ENCODE data around the gene TRIM54.

DNA sequence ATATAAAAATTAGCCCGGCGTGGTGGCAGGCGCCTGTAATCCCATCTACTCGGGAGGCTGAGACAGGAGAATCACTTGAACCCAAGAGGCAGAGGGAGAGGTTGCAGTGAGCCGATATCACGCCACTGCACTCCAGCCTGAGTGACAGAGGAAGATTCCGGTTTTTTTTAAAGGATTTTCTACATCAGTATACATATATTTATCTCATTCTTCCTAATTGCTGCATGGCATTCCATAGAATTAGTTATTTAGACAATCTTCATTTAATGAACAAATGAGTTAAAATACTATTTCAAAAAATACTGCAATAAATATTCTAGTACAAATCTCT lies 72.3 kb downstream of the TRIM54 start:
- TF ChIP-seq, protein P1, sequence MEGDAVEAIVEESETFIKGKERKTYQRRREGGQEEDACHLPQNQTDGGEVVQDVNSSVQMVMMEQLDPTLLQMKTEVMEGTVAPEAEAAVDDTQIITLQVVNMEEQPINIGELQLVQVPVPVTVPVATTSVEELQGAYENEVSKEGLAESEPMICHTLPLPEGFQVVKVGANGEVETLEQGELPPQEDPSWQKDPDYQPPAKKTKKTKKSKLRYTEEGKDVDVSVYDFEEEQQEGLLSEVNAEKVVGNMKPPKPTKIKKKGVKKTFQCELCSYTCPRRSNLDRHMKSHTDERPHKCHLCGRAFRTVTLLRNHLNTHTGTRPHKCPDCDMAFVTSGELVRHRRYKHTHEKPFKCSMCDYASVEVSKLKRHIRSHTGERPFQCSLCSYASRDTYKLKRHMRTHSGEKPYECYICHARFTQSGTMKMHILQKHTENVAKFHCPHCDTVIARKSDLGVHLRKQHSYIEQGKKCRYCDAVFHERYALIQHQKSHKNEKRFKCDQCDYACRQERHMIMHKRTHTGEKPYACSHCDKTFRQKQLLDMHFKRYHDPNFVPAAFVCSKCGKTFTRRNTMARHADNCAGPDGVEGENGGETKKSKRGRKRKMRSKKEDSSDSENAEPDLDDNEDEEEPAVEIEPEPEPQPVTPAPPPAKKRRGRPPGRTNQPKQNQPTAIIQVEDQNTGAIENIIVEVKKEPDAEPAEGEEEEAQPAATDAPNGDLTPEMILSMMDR (IDR thresholded peaks at IDR 0.05): no peak
- no peak for TF ChIP-seq EZH2 (IDR thresholded peaks at IDR 0.05)

Measured in neural progenitor cell (in vitro differentiated cells).